PFSK-1 (cell line): Measurements from ENCODE around the gene XYLT2.

Source experiments
- FOXP2 ChIP-seq: optimal IDR thresholded peaks from 2 replicates; pipeline ENCODE3; 2011; ENCODE audit warnings: borderline replicate concordance, control low read depth, inconsistent platforms; ENCODE audit not compliant: insufficient read depth; ENCODE audit errors: extremely low read length, extremely low read depth
- POLR2AphosphoS5 ChIP-seq: IDR thresholded peaks from 2 replicates; pipeline ENCODE4 v1.6.1; 2012; ENCODE audit warnings: low read depth, mild to moderate bottlenecking, control low read depth, low read length, moderate library complexity
- REST ChIP-seq, 2 experiments: IDR thresholded peaks; 2 replicates each; pipeline versions ENCODE4 v1.6.1 to v1.8.0; 2011 to 2012; ENCODE audit warnings: low read depth in 2 of 2, low read length in 2 of 2, control low read depth in 1 of 2, inconsistent platforms in 1 of 2, mild to moderate bottlenecking in 1 of 2, moderate library complexity in 1 of 2; ENCODE audit not compliant: insufficient read depth in 1 of 2
- SIN3A ChIP-seq: IDR thresholded peaks from 2 replicates; pipeline ENCODE4 v1.6.1; 2012; ENCODE audit warnings: mild to moderate bottlenecking, low read length, moderate library complexity, borderline replicate concordance; ENCODE audit not compliant: insufficient read depth
- TAF1 ChIP-seq: IDR thresholded peaks from 2 replicates; pipeline ENCODE4 v1.6.1; 2012; ENCODE audit warnings: low read length, control low read depth, borderline replicate concordance; ENCODE audit not compliant: insufficient read depth

Gene XYLT2

GRCh38 chr17:50318501-50319285 is 27.2 kb upstream of the XYLT2 start:
- TF ChIP-seq SIN3A: no peak
- no peak for TF ChIP-seq POLR2AphosphoS5
- no peak for TF ChIP-seq REST (IDR thresholded peaks at IDR 0.05; ENCODE audit: insufficient read depth in 1 of 2, low read depth in 2 of 2, low read length in 2 of 2)
- no peak for TF ChIP-seq FOXP2
- TF ChIP-seq TAF1: no peak

- TF ChIP-seq POLR2AphosphoS5: no peak
- no peak for TF ChIP-seq SIN3A
- TF ChIP-seq REST (IDR thresholded peaks at IDR 0.05; ENCODE audit: insufficient read depth in 1 of 2, low read depth in 2 of 2, low read length in 2 of 2): no peak
- no peak for TF ChIP-seq TAF1
- TF ChIP-seq FOXP2: no peak
These were observed 26.5 kb upstream of the XYLT2 start for GRCh38 chr17:50319306-50320004.

- TF ChIP-seq REST (IDR thresholded peaks at IDR 0.05; ENCODE audit: insufficient read depth in 1 of 2, low read depth in 2 of 2, low read length in 2 of 2) (no peak), FOXP2 (no peak), SIN3A (no peak), TAF1 (no peak), POLR2AphosphoS5 (no peak)
These were observed 23.7 kb upstream of the XYLT2 start for GRCh38 chr17:50322271-50322670.

GRCh38 chr17:50323060-50323459 is 22.9 kb upstream of the XYLT2 start:
- TF ChIP-seq POLR2AphosphoS5 (no peak), FOXP2 (no peak), REST (IDR thresholded peaks at IDR 0.05; ENCODE audit: insufficient read depth in 1 of 2, low read depth in 2 of 2, low read length in 2 of 2) (no peak), SIN3A (no peak)
